ENCODE results near the gene BTD.
"Not testable (repeated sequence)": the region's sequence is repeated elsewhere in the genome, so short reads cannot be mapped to it uniquely, and the experiment has no call there.

The BTD gene

DNA sequence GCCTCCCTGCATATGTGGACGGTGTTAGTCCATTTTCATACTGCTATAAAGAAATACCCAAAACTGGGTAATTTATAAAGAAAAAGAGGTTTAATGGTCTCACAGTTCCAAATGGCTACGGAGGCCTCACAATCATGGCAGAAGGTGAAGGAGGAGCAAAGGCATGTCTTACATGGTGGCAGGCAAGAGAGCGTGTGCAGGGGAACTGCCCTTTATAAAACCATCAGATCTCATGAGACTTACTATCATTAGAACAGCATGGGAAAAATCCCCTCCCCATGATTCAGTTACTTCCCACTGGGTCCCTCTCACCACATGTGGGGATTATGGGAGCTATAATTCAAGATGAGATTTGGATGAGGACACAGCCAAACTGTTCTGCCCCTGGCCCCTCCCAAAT is 1.3 kb downstream of the BTD start:
- DNase-seq (ENCODE audit: low read depth, low spot score), result not testable (repeated sequence)

DNA sequence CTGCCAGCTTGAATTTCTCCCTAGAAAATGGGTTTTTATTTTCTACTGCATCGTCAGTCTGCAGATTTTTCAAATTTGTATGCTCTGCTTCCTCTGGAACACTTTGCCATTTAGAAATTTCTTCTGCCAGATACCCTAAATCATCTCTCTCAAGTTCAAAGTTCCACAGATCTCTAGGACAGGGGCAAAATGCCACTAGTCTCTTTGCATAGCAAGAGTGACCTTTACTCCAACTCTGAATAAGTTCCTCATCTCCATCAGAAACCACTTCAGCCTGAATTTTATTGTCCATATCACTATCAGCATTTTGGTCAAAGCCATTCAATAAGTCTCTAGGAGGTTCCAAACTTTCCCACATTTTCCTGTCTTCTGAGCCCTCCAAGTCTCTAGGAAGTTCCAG is 3.0 kb downstream of the BTD start:
- not testable (repeated sequence) for DNase-seq (ENCODE audit: low read depth, low spot score)

DNA sequence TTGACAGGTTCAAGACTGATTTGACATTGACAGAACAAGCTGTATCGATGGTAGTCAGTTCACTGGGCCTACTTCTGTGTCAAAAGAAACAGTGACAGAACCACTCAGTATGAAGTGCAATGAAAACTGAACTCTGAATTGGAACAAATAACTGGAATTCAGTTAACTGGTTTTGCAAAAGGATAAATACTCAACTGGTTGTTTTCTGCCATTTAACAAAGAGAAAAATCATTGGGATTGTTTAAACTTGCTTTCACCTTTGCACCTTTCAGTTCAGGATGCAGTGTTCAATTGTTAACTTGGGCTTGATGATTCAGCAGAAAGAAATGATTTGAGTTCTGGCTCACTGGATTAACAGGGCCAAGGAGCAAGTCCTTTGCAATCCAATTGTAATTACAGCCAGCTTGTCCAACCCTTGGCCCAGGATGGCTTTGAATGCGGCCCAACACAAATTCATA is 4.9 kb downstream of the BTD start:
- DNase-seq (ENCODE audit: low read depth, low spot score), result no peak

DNA sequence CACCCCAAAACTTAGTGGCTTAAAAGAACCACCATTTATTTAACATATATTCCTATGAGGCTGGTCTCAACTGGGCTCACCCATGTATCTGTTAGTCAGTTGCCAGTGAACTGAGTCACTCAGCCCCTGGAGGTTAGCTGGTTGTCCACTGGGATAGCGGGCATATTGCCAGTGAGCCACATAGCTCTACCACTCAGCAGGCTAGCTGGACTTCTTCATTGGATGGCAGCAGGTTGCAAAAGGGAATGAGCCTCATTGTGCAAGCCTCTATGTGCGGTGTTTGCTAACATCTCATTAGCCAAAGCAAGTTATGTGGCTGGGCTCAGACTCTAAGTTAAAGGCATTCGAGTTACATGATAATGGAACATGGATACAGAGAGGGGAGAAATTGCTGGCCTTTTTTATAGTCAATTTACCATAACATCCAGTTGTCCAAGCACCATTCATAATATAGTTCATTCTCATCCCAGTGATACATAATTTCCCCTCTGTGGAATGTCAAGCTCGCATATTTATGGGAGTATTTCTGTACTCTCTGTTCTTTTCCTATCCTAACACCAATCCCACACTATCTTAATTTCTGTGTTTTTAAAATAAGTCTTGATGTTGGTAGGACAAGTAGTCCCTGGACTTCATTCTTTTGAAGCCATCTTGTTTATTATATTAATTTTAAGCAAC is 8.7 kb downstream of the BTD start:
- DNase-seq (ENCODE audit: low read depth, low spot score), result no peak

DNA sequence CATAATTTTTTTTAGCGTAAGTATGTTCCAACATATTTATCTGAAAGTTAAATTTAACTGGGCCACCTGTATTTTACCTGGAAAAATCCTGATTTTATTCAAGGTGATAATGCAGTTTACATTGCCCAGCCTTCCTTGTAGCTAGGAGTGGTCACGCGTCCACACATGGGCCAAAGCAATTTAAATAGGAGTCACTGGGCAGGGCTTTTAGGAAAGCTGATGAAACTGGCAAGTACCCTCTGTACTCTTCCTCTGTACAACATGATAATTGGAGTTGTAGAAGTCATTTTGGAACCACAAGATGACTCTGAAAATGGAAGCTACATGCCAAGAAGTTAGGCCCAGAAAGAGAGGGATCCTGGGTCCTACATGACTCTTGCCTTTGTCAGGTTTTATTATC is 9.5 kb downstream of the BTD start:
- no peak for DNase-seq (ENCODE audit: low read depth, low spot score)

DNA sequence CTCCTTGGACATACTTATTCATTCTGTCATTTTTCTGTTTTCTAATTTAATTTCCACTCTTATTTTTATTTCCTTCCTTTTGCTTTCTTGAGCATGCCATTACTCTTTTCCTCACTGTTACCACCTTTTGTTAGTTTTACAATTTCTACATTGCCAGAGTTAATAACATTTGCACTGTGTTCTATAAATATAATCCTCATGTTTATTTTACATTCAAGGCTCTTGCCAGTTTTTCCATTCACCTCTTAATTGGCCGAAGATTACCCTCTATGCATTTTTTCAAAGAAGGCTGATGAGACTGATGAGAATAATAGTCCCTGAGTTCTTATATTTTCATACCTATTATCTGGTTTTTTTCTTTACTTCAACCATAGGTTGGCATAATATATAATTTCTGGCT is 10.5 kb downstream of the BTD start:
- DNase-seq (ENCODE audit: low read depth, low spot score), result no peak

DNA sequence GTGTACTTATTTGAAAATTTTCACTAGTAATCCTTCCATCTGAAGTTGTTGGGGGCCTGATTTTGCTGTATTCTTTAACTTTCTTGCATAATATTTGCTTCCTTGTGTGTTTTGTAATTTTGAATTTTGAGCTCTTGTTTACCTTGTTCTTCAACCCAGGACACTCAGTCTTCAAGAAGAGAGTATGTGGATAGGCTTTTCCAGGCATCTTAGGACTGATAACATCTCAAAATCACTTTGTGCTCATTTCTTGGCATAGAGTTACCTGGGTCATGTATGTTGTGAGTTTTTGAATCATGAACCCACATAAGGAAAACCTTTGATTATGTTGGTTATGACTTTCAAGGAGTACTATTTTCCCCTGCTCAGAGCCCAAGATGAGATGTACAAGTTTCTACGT is 13.4 kb downstream of the BTD start:
- DNase-seq (ENCODE audit: low read depth, low spot score), result no peak

DNA sequence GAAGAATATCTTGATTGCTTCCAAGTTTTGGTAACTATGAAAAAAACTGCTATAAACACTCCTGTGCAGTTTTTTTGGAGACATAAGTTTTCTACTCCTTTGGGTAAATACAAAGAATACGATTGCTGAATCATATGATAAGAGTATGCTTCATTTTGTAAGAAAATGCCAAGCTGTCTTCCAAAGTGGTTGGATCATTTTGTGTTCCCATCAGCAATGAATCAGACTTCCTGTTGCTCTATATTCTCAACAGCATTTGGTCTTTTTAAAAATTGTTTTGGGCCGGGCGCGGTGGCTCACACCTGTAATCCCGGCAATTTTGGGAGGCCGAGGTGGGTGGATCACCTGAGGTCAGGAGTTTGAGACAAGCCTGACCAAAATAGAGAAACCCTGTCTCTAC is 14.5 kb downstream of the BTD start:
- DNase-seq (ENCODE audit: low read depth, low spot score), result no peak

DNA sequence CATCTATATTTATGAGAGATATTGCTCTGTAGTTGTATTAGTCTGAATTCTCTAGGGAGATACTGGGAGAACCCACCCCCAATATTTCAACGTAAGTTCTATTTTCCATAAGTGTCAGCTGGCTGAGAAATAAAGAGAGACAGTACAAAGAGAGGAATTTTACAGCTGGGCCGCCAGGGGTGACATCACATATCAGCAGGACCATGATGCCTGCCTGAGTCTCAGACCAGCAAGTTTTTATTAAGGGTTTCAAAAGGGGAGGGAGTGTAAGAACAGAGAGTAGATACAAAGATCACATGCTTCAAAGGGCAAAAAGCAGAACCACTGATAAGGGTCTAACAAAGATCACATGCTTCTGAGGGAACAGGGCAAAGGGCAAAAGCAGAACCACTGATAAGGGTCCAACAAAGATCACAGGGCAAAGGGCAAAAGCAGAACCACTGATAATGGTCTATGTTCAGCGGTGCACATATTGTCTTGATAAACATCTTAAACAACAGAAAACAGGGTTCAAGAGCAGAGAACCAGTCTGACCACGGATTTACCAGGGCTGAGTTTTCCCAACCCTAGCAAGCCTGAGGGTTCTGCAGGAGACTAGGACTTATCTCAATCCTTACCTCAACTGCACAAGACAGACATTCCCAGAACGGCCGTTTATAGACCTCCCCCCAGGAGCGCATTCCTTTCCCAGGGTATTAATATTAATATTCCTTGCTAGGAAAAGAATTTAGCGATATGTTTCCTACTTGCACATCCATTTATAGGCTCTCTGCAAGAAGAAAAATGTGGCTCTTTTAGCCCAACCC is 18.3 kb downstream of the BTD start:
- not testable (repeated sequence) for DNase-seq (ENCODE audit: low read depth, low spot score)

DNA sequence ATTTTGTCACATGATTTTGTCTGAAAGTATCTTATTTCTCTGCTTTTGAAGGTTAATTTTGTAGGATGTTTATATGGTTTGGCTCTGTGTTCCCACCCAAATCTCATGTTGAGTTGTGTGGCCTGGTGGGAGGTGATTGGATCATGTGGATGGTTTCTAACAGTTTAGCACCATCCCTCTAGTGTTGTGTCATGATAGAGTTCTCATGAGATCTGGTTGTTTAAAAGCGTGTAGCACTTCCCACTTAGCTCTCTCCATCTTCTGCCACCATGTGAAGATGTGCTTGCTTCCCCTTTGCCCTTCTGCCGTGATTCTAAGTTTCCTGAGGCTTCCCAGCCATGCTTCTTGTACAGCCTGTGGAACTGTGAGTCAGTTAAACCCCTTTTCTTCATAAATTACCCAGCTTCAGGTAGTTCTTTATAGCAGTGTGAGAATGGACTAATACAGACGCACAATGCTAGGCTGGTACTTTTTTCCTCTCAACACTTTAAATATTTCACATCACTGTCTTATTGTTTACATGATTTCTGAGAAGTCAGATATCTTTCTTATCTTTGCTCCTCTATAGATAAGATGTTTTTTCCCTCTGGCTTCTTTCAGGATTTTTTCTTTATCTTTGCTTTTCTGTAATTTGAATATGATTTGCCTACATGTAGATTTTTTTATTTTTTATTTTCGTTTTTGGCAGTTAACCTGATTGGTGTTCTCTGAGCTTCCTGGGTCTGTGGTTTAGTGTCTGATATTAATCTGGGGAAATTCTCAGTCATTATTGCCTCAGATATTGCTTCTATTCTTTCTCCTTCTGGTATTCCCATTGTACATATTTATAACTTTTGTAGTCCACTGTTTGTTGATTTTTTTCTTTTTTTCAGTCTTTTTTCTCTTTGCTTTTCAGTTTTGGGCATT is 22.2 kb downstream of the BTD start:
- DNase-seq (ENCODE audit: low read depth, low spot score), result no peak

DNA sequence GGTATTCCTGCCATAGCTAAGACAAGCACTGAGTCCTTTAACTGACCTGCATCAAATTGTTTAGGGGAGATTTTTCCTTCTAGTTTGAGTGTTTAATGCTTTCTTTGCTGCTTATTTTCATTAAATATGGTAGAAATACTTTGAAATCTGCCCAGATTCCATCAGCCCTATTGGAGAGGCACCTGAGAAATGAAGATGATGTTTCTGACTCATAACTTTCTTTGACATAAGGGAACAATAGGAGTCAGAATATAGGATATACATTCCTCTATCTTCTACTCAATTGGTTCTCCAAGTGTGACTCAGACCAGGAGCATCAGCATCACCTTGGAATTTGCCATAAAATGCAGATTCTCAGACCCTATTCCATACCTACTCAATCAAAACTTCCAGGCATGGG is 27.4 kb downstream of the BTD start:
- DNase-seq (ENCODE audit: low read depth, low spot score), result no peak

DNA sequence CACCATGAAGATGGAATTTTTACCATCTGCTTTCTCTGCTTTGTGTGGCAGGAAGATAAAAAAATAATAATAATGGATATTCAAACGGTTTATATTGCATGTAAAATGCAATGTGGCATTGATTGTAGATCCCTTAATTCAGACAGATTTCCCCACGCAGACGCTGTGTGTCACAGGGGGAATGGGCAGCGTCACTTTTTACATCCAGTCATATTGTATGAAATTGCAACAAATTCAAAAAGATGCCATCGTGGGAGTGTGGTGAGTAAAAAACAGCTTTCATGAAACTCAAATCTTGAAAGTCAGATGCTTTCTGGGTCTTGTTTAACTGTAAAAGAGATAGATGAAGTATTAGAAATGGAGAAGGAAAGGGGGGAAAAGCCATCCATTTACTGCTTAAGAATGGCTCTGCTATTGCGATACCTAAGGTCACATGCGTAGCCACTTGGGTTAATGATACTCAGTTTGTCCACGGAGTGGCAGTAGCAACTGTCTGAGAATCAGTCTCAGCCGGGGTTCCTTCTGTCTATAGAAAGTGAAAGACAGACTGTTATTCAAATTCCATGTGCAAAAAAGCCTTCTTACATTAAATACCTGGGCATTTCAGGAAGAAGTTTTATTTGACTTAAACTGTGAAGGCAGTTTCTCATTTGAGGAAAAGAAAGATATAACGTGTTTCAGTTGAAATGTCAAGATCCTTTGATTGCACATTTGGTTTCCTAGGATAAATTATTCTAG is 28.5 kb downstream of the BTD start:
- DNase-seq (ENCODE audit: low read depth, low spot score), result no peak

DNA sequence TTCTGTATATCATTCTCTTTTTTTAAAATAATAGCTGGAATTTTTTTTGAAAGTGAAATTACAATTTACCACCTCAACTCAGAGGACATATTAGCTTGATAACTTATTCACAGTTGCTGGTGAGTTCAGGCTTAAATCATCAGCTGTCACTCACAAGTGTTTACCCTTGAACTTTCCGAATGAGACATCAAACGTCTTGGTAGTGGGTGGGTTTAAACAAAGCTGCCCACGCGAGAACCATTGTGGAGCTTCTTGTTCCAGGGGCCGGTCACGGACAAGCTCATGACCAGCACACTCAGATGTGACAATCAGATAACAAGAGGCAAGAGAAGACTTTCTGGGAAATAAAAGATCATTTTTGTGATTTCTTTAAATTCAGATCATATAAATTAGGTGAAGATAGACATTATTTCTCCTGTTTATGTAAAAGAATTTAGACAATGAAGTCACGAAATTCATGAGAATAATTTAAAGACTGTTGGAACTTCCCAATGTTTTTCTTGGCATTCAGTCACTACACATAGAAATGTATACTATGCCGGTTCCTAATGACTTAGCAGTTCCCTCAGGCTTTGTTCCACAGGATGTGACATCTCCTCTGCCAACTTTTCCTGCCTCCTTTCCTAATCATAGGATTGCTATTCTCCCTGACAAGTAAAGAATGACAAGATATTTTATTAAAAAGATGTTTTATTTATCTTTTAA is 29.3 kb downstream of the BTD start:
- DNase-seq (ENCODE audit: low read depth, low spot score), result no peak

DNA sequence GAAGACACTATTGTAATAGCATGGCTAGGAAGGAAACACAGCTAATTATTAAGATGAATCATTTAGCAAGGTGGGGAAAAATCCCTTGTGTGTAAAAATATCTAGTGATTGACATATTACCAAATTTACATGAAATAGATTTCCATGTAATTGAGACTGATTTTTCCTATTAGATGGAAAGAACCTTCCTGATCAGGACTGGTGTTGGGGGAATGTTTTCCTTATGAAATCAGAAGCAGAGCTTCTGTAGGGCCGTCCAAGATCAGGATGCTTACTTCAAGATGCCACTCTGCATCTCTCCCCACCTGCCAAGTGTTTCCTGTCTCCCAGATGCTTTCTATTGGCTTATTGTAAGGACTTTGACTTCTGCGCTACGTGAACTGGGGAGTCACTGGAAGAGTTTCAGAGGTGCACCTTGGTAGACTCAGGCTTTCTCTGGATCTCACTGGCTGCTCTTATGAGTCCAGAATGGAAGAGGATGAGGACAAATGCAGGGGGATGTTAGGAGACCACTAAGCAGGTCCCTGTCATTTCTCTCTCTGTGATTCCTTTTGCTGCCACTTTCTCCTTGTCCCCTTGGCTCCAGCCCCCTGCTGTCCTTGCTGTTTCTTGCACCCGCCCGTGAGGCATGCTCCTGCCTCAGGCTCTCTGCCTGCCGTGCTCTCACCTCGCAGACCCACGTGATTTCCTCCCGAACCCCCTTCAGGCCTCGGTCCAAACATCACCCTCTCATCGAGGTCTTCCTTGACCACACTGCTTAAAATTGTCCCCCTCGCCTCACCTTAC is 30.1 kb downstream of the BTD start:
- no peak for DNase-seq (ENCODE audit: low read depth, low spot score)

DNA sequence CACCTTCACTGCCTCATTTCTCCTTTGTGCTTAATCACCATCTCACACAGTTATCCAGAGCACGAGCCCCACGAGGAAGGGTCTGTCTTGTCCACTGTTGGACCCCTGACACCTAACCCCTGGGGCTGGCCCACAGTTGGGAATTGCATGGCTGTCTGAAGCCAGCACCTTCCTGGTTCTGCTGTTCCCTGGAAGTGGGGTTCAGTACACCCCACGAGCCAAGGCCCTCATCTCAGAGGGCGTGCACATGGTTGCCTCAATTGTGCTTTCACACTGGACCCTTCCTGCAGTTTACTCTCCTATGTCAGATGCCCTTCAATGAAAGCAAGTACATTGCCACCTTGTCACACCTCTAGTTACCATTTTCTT is 30.7 kb downstream of the BTD start:
- DNase-seq (ENCODE audit: low read depth, low spot score), result no peak

DNA sequence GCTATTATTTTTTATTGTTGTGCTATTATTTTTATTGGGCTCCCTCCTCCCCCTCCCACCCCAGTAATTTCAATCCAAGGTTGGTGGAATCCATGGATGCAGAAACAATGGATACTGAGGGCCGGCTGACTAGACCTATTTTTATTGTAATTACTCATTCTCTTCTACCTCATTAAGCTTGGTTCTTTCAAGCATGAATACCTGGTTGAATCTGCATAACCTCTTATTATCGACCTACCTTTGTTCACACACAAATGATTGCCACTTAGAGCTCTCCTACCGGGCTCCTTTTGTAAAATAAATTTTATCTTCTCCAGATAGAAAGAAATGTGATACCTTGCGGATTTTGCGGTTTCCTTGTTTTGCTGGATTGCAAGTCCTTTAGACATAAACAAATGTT is 31.6 kb downstream of the BTD start:
- DNase-seq (ENCODE audit: low read depth, low spot score), result no peak

DNA sequence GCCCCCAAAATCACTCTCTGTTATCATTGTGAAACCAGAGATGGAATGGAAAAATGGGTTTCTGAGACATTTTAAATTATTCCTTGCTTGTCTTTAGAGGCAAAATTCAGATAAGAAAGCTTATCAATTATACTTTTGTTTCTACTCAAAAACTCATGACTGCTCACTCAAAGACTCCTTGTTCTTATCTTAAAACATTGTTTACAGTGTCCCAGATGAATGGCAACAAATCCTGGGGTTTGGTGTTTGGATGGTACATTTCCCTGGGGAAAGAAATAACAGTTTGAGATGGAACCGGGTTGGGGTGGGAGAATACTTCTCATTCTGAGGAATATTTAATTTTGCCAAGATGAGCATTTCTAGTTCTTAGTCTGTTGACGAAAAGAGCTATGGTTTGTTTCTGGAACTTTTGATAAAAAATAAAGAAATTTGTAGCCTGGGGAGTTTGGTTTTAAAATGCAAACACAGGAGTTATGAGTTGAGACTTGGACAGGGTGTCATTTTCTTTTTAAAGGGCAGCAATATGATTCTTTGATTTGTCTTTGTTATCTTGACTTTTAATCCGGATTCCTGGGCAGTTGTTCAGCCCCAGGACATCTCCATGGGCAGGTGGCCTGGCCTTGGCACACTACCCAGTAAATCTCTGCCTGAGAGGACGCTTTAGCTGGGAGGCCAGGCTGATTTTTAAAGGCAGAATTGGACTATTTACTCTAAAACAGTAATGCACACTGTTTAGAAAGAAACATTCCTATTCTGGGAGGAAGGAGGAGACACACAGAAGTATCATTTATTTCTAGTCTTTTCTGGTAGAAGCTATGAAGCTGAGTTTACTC is 32.4 kb downstream of the BTD start:
- no peak for DNase-seq (ENCODE audit: low read depth, low spot score)

DNA sequence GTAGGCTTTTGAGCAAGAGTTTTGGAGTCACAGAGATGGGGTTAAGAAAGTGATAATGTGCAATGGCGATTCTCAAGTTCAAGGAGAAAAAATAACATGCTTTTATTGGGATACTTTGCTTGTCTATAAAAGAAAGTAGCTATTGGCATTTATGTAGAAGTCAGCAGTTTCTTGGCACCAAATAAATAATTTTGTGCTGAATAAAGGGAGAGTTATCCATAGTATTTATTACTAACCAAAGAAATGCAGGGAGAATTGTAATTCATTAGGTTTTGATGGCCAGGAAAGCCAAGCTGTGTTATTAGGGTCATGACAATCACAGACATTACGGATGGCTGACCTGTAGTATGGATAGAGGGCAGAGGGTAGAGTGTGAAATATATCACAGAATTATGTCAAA is 33.1 kb downstream of the BTD start:
- no peak for DNase-seq (ENCODE audit: low read depth, low spot score)

DNA sequence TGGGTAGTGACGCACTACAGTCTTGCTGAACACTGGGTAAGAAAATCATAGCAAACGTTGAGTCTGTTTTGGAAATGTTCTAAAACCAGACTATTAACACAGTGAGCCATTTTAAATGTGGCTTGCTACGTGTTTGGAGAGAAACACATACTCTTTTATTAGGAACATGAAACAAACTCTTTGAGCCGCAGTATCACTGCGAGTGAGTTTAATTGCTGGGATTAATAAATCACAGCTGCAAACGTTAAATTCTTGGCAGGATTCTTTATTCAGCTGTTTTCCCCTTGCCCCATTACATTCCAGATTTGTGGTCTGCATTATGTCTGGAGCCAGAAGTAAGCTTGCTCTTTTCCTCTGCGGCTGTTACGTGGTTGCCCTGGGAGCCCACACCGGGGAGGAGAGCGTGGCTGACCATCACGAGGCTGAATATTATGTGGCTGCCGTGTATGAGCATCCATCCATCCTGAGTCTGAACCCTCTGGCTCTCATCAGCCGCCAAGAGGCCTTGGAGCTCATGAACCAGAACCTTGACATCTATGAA is 33.6 kb downstream of the BTD start:
- DNase-seq (ENCODE audit: low read depth, low spot score), result no peak

Data from smooth muscle cell of the brain vasculature (primary cell).